Stimulated activated CD4-positive, alpha-beta T cell treated with anti-CD3 and anti-CD28 coated beads, Interleukin-2, amount 100 ng/mL, for 24 hours (primary cell): Measurements from ENCODE around the gene RPL18.
"Not testable (repeated sequence)": the region's sequence is repeated elsewhere in the genome, so short reads cannot be mapped to it uniquely, and the experiment has no call there.

Source experiments
- DNase-seq, 2 donors: peaks; one replicate each; pipeline ENCODE4 v3.0.0-alpha.2; 2020

RPL18 gene

DNA sequence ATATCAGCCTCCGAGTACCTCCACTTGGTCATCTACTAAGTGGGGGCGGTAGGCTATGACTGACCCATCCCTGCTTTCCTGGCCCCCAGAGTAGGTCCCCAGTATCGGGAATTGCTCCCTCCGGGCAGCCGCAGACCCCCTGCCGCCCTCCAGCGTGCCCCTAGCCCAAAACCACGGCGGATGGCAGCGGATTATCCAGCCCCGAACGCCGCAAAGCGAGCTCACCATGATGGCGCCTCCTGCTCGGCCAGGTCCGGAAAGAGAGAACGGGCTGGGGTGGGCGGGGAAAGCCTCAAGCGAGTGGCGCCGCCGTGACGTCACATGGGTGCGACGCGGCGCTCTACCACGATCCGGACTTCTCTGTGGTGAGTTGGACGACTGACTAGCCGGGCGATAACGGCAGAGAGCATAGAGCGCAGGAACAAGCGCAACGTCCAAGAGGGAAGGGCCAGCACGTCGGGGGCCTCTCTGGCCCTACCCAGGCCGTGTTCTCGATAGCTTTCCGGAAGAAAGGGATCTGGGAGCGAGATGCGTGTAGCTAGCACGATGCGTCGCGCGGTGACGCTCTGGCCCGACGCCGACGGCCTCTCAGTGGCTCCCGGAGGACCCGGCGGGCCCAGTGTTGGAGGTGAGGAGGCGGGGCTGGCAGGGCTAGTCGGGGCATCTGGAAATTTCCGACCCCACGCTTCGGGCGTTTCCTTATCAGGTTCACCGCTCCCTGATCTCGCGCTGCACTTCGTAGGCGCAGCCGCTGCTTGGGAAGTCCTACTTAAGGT is at the start of gene RPL18, which contains the start of gene SPHK2:
TSS of gene RPL18 (minus strand) at position 263 of the 776 bp plus-strand sequence. CDS start at position 228, 35 bp downstream.
TSS of gene SPHK2 (plus strand) at position 591 of the 776 bp plus-strand sequence. CDS start 1,009 bp downstream, outside the sequence.
- peak; percentile 95 to 96 for DNase-seq

DNA sequence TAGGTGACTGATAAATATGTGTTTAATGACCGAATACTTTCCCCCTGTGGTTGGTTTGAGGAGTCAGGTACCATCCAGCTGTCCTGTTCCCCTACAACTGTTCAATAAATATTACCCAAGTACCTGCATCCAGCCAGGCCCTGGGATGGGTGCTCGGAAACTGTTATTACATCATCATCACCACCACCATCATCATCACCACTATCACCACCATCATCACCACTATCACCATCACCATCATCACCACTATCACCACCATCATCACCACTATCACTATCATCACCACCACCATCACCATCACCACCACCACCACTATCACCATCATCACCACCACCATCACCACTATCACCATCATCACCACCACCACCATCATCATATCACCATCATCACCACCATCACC is 49.8 kb upstream of the RPL18 start:
- no peak for DNase-seq

DNA sequence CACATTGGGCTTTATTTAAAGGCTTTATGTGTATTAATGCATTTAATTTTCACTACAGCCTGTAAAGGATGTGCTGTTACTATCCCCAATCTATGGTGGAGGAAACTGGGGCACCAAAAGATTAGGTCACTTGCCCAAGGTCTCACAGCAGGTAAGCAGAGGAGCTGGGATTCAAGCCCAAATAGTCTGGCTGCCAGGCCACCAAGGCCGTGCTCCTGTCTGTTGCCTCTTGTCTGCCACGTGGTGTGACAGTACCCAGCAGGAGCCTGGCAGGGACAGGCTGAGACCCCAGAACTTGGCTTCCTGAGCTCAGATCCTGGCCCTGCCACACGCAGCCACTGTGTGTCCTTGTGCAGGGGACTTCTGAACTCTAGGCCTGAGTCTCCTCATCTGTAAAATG is 49.4 kb upstream of the RPL18 start:
- no peak for DNase-seq

- DNase-seq: no peak
These were observed 46.8 kb upstream of the RPL18 start for GRCh38 chr19:48665786-48666185.

DNA sequence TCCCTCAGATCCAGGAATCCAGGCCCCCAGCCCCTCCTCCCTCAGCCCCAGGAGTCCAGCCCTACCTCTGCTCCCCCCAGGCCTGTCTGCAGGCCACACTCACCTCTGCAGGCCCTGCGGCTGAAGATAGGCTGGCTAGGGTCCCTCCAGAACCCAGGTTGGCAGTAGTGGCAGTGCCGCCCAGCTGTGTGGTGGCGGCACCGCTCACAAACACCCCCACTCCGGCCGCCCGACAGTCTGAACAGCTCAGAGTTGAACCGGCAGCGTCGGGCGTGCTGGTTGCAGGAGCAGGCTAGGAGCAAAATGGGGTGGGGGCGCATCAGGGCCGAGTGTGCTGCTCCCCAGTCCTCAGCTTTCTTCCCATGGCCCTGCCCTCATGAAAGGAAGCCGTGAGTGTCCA is 45.5 kb upstream of the RPL18 start:
- no peak for DNase-seq

- DNase-seq: no peak
These were observed 44.7 kb upstream of the RPL18 start for GRCh38 chr19:48663667-48664066.

DNA sequence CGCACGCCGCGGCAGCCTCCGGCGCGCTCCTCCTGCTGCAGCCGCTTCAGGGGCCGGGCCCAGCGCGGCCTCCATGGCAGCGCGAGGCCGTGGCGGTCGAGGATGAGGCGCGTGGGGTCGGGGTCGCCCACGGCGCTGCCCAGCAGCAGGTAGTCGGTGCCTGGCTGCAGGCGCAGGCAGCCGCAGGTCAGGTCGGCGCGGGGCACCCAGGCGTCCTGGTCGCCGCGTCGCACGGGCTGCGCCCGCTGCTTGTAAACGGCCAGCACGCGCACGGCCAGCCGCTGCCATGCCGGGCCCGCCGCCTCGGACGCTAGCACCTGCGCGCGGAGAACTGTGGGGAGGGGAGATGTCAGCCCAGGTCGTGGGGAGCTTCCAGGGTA is 42.7 kb upstream of the RPL18 start:
- DNase-seq: no peak

- peak; percentile 85 to 88 for DNase-seq
These were observed 42.1 kb upstream of the RPL18 start for GRCh38 chr19:48660852-48661710.

- DNase-seq: no peak
These were observed 40.8 kb upstream of the RPL18 start for GRCh38 chr19:48659768-48660167.

DNA sequence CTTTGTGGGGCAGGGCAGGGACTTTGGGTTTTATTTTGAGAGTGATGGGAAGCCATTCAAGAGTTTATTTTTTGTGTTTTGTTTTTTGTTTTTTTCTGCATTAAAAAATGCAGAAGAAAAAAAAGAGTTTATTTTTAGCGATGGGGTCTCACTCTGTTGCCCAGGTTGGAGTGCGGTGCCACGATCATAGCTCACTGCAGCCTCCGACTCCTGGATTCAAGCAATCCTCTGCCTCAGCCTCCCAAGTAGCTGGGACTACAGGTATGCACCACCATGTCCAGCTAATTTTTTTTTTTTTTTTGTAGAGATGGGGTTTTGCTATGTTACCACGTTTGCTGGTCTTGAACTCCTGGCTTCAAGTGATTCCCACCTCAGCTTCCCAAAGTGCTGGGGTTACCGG is 39.5 kb upstream of the RPL18 start:
- DNase-seq: no peak

DNA sequence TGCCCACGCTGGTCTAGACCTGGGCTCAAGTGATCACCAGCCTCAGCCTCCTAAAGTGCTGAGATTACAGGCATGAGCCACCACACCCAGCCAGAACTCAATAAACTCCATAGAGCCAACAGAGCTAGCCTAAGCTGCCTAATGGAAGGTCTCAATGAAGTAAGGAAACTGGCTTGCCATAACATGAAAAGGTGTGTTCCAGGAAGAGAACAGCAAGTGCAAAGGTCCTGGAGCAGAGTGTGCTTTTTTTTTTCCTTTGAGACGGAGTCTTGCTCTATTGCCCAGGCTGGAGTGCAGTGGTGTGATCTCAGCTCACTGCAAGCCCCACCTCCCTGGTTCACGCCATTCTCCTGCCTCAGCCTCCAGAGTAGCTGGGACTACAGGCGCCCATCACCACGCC is 38.9 kb upstream of the RPL18 start:
- not testable (repeated sequence) for DNase-seq

GRCh38 chr19:48656840-48657474 is 38.0 kb upstream of the RPL18 start:
- no peak for DNase-seq

GRCh38 chr19:48654299-48655059 is 35.5 kb upstream of the RPL18 start:
- no peak for DNase-seq

- no peak for DNase-seq
These were observed 32.7 kb upstream of the RPL18 start for GRCh38 chr19:48651683-48652048.

DNA sequence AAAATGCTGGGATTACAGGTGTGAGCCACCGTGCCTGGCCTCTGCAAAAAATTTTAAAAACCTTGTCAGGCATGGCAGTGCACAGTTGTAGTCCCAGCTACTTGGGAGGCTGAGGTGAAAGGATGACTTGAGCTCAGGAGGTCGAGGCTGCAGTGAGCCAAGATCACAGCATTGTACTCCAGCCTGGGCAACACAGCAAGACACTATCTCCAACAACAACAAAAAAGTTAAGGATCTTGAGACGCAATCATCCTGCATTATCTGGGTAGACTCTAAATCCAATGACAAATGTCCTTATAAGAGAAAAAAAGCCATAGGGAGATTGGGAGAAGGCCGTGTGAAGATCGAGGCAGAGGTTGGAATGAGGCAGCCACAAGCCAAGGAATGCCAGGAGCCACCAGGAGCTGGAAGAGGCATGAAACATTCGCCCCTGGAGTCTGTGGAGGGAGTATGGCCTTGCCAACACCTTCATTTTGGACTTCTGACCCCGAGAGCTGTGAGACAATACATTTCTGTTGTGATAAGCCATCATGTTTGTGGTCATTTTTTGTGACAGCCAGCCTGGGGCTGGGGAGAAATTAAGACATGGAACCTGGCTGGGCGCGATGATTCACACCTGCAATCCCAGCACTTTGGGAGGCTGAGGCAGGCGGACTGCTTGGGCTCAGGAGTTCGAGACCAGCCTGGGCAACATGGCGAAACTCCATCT is 32.1 kb upstream of the RPL18 start:
- no peak for DNase-seq

DNA sequence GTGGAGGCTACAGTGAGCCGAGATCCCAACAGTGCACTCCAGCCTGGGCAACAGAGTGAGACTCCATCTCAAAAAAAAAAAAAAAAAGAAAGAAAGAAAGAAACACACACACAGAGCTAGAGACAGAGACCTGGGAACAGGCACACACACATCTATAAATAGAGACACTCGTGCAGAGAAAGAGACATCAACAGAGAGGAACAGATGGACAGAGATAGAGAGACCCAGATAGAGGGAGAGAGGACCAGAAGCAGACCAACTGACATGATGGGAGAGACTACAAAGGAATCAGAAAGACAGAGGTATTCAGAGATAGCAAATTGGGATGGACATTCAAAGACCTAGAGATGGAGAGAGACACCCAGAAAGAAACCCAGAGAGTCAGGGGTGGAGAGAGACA is 29.2 kb upstream of the RPL18 start:
- DNase-seq: no peak

DNA sequence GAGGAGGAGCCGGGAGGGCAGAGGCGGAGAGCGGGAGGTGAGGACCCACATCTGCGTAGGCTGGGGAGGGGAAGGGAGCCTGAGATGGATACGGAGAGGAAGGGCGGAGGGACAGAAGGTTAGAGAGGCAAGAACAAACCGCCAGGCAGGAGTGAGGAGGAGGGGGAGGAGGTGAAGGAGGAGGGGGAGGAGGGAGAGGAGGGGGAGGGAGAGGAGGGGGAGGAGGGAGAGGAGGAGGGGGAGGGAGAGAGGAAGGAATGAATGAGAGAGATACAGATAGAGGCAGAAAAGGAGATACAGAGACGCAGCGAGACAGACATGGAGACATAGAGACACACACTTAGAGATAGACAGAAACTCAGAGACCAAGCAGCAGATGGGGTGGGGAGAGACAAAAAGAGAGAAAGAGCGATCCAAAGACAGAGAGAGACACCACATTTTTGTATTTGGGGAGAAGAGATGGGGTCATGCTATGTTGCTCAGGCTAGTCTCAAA is 27.8 kb upstream of the RPL18 start:
- DNase-seq: no peak

GRCh38 chr19:48646001-48646721 is 27.2 kb upstream of the RPL18 start, which contains the start of gene CA11:
TSS of gene CA11 (minus strand) at chr19:48646187. CDS start at chr19:48645632, 555 bp downstream.
- peak; percentile 90 to 91 for DNase-seq

GRCh38 chr19:48645620-48646000 is 26.6 kb upstream of the RPL18 start:
- no peak for DNase-seq

GRCh38 chr19:48644839-48645619 is 26.1 kb upstream of the RPL18 start:
- DNase-seq: peak; percentile 75 to 78
